NCI-H524 treated with DMSO at 0.1 percent for 48 hours (cell line): ENCODE measurements around the gene POLRMT.

Source experiments
- DNase-seq: peaks from one replicate; lab custom pipeline; 2025; lab: John Stamatoyannopoulos, UW

POLRMT gene

DNA sequence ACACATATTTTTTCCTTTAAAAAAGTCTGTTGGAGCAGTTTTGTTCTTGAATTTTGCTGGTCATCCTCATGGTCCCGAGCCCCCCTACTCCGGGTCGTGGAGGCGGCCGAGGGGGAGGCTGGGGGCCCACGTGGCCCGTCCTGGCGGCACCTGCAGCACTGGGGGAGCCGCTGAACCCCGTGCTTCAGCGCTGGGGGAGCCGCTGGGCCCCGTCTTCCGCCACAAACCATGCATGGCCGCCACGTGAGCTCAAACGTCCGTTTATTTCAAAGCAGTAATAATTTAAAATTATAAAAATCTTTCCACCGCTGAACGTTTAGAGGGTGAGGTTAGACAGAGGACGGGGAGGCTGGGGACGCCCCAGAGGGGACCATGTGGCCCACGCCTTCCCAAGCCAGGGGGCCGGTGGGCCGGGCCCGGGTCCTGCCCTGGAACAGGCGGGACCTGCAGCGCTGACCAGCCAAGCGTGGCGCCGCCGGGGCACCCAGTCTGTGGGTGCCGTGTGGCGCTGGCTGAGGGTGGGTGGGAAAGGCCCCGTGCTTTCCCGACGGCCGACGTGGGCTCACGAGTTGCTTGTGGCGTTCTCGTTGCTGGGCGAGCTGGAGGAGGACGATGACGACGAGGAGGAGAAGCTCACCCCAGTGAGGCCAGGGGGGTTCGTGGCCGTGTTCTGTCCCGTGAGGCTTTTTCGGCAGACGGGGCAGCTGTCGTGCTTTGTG, 14.4 kb upstream of the POLRMT start:
- no peak for DNase-seq

DNA sequence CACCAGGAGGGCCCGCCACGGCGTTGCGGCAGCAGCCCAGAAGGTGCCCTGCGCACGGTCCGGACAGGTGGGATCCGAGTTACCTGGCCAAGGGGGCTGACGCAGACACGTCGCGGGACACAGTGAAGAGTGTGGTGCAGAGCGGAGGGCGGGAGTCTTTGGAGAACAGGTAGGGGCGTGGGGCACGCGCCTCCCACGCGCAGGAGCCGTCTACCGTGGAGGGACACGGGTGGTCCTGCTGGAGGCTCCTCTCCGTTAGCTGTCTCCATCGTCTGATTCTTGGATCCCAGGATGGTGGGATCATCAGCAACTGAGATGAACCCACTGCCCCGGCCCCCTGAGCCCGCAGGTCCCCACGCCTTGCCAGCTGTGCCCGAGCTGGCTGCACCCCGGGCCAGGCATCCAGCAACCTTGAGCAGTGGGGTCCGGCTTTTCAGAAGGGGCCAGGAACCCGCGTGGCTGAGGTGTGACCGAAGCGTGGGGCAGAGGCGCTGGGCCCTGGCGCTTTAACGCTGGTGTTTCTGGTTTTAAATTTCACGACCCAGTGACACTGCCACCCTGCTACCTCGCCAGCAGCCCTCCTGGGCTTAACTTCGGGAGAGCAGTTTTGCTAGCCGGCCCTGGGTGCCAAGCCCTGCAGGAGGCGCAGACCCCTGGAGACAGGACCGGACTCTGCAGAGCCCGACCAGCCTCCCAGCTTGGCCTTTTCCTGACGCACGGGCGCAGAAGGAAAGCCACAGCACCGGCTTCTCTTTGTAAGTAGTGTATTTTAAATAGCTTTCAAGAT, 13.6 kb upstream of the POLRMT start:
- DNase-seq, result no peak

DNA sequence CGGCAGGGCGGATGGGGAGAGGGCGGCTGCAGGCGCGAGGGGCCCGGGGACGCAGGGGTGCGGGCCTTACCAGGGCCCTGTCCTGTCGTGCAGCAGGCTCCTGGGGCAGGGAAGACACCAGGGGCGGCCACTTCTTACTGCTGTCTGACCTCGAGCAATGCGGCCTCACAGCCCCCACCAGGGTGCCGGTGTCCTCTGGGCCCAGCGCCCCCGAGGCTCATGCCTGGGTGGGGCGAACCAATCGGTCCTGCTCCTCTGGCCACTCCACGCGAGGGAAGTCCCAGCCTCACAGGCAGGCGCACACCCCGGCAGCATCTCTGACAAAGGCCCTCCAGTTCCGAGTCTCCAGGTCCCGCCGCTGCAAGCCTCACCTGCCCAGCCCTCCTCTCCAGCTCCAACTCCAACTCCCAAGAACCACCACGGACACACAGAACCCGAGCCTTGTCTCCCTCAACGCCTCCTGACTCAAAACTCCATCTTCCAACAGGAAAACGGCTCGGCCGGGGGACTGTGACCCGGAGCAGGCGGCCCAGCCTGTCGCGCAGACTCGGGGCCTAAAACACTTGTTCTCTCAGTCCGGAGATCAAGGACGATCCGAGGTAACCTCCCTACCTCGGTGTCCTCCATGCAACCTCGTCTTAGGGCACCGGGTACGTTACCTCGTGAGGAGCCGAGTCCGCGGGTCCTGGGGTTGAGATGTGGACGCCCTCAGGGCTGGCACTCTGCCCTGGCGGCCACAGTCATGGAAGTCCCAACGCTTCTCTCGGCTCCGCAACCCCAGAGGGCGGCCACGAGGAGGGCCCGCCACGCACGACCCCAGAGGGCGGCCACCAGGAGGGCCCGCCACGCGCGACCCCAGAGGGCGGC, 12.8 kb upstream of the POLRMT start:
- no peak for DNase-seq

GRCh38 chr19:644789-645188, 11.5 kb upstream of the POLRMT start:
- no peak for DNase-seq

- DNase-seq, result no peak
These were observed 11.0 kb upstream of the POLRMT start for GRCh38 chr19:644363-644762.

DNA sequence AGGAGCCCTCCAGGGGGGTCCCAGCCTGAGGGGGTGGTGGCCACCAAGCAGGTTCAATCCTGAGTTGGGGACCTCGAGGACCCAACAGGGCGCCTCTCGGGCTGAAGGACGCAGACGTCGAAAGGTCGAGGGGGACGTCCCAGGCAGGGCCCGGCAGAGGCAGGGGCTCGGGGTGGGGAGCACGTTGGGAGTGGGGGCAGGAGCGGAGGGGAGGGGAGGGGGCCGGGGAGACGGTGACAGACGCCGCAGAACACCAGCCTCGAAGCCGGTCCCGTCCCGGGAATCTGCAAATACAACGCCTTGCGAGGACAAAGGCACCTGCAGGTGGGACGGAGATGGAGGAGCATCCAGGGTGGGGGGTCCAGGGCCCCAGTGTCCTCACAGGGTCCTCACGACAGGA, 10.4 kb upstream of the POLRMT start:
- DNase-seq, result no peak

GRCh38 chr19:642767-643727, 9.7 kb upstream of the POLRMT start:
- no peak for DNase-seq

- no peak for DNase-seq
These were observed 8.4 kb upstream of the POLRMT start for GRCh38 chr19:641702-642101.

DNA sequence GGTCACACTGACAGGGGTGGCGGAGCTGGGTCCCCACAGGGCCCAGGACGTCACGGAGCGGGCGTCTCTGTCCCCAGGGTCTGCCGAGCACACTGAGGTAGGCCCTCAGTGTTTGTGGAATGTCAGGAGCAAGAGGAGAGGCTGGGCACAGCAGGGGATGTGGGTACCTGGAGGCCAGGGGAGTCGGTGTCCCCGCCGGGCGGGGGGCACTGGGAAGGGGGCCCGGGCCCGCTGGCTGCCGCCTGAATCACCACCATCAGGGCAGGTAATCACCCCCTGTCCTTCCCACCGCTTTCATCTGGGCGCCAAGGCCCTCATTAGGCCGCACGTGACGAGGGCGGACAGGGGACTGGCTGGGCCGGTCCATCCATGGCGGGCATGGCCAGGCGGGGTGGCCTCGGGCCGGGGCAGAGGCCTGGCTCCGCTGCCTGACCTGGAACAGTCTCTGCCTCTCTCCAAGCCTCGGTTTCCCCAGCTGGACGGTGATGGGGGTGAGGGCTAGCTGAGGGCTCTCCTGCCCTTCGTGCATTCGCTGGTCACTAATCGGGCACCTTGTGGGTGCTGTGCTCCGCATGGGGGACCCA, 7.4 kb upstream of the POLRMT start:
- DNase-seq, result no peak

DNA sequence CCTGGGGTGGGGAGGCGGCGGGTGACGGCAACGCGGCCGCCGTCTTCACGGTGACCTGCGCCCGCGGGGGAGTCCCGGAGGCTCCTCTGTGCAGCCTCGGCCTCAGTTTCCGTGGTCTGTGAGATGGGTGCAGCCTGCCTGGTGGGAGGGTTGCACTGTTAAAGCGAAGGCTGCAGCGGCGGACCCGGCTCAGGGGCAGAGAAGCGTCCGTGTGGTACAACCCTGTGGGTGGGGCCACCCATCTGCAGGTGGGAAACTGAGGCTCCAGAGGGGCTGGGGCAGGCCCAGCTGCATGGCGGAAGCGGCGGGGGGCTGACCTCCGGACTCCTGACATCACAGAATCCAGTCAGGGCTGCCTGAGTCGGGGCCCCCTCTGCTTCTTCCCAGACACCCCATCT, 6.8 kb upstream of the POLRMT start:
- DNase-seq, result no peak

GRCh38 chr19:639253-640160, 6.2 kb upstream of the POLRMT start, which contains the start of gene FGF22:
FGF22 (plus strand) TSS chr19:639879; CDS start chr19:639926, 47 bp downstream.
- DNase-seq, result no peak

GRCh38 chr19:638906-639252, 5.5 kb upstream of the POLRMT start:
- DNase-seq, result no peak

- DNase-seq, result no peak
These were observed 1.8 kb upstream of the POLRMT start for GRCh38 chr19:634975-635652.

GRCh38 chr19:633786-634639, 676 bp upstream of the POLRMT start:
- no peak for DNase-seq

- DNase-seq, result no peak
These were observed 714 bp downstream of the POLRMT start for GRCh38 chr19:632579-633067.

- DNase-seq, result no peak
These were observed 3.2 kb downstream of the POLRMT start for GRCh38 chr19:629961-630714.

DNA sequence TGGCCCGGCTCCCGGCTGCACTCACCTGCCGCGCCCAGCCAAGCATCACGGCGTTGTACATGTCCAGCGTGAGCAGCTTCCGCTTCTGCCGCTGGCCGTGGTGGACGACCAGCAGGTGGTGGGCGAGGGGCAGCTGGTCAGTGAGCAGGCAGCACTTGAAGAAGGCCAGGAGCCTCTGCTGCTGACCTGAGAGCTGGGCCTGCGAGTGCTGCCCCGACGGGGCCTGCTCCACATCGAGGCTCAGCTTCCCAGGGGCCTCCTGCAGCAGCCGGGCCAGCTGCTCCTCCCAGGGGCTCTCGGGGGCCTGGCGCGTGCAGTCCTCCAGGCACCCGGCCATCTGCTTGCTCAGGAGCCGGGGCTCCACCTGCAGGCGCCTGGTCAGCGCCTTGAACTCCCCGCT, 3.8 kb downstream of the POLRMT start:
- DNase-seq, result peak; percentile 19

GRCh38 chr19:628168-628567, 5.2 kb downstream of the POLRMT start:
- no peak for DNase-seq
